NCI-H187 (cell line): Measurements from ENCODE around the gene CEP68.
"Not testable (repeated sequence)": the region's sequence is repeated elsewhere in the genome, so short reads cannot be mapped to it uniquely, and the experiment has no call there.

Experiments used
- DNase-seq, 2 experiments: peaks; one replicate each; lab custom pipeline; 2025; lab: John Stamatoyannopoulos, UW

The CEP68 gene, protein sequence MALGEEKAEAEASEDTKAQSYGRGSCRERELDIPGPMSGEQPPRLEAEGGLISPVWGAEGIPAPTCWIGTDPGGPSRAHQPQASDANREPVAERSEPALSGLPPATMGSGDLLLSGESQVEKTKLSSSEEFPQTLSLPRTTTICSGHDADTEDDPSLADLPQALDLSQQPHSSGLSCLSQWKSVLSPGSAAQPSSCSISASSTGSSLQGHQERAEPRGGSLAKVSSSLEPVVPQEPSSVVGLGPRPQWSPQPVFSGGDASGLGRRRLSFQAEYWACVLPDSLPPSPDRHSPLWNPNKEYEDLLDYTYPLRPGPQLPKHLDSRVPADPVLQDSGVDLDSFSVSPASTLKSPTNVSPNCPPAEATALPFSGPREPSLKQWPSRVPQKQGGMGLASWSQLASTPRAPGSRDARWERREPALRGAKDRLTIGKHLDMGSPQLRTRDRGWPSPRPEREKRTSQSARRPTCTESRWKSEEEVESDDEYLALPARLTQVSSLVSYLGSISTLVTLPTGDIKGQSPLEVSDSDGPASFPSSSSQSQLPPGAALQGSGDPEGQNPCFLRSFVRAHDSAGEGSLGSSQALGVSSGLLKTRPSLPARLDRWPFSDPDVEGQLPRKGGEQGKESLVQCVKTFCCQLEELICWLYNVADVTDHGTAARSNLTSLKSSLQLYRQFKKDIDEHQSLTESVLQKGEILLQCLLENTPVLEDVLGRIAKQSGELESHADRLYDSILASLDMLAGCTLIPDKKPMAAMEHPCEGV

DNA sequence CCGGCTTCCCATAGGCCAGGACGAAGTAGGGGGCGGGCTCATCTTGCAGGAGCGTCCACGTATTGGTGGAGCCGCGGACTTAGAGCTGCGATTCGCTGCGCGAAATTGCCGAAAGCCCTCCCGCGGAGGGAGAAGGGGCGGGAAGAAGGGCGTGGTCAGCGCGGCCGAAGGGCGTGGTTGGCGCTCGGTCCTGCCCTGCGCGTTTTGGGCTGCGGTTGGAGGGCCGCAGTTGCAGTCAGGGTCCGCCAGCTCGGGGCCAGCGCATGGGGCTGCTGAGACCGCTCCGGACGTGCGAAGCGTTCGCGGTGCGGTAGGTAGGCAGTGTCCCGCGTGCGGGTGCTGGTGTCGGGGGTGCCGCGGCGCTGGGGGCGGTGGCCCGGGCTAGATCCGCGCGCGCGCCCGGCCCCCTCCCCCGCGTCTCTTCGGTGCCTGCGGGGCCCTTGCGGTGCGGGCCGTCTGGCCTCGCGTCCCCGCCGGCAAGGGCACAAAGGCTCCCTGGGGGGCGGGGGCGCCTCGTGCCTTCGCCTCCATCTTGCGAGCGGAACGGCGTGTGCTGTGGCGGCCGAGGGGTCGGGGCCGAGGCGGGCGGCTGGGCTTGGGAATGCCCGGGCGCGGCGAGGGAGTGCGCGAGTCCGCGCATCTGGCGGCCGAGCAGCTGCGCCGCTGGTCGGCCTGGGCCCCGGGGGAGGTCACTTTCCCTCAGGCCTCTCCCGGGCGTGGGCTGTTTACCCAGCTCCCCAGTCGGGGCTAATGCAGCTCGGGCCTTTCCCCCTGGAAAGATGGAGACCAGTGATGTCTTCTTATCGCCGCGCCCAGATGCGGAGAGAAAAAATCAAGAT lies at the start of gene CEP68:
Gene CEP68 (plus strand): TSS at position 202 of the 839 bp plus-strand sequence. CDS start 13,029 bp downstream, outside the sequence.
- peak; percentile 99 for DNase-seq

DNA sequence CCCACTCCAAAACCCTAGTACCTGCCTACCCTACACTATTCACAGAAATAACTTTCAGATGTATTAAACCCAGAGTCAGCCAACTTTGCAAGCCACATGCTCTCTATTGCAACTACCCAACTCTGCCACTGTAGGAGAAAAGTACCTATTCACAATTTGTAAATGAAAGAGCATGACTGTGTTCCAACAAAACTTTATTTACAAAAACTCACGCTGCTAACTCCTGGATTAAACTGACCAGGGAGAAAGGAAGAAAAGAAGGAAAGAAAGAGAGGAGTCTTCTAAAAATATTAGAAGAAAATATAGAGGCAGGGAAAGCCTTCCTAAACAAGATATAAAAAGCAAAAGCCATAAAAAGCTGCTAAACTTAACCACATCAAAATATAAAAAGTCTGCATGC lies 42.4 kb upstream of the CEP68 start:
- DNase-seq, result no peak

DNA sequence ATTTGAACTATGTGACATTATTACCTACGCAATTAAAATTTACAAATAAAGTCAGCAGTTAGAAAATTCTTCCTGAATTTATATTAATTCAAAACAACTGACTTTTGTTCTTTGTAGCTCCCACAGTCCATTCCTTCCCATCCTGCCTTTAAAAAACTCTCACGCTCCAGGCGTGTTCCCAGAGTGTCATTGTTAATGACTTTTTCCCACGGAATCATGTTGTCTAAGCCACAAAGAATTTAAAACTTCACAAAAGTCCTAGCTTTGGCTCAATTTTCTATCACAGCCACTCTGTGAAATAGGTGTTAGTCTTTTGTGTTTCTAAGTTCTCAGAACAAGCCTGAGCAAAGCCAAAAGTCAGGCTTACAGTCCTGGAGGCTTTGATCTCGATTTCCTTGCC lies 40.5 kb upstream of the CEP68 start:
- DNase-seq, result no peak

DNA sequence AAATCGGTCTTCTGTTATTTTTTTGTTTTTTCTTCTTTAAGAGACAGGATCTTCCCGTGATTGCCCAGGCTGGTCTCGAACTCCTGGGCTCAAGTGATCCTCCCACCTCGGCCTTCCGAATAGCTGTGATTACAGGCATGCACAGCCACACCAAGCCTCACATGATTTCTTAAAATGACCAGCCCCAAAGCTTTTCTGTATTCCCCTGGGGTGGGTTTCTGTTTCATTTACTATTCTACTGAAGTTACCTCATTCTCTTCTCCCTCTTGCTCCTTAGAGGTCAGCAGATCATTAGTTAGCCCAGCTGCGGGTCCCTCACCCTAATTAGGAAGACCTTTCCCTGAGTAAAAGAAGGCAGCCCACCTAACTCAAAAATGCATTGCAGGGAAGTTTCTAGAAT lies 39.4 kb upstream of the CEP68 start:
- no peak for DNase-seq

DNA sequence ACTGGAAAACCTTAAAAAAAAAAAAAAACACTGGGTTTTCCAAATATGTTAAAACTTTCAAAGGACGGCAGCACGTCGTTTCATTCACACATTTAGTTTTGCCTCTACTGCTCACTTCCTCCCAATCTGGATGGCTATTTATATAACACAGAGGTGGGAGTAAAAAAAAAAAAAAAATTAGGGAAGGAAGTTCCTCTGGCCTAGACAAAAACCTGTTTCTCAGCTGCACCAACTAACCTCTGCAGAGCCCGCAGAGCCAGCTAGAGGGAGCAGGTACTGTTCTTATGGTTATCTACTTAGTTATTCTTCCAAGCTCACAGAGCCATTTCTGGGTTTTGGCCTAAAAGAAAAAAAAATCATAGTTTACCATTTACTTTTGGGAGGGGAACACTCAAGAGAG lies 38.9 kb upstream of the CEP68 start:
- DNase-seq, result no peak

DNA sequence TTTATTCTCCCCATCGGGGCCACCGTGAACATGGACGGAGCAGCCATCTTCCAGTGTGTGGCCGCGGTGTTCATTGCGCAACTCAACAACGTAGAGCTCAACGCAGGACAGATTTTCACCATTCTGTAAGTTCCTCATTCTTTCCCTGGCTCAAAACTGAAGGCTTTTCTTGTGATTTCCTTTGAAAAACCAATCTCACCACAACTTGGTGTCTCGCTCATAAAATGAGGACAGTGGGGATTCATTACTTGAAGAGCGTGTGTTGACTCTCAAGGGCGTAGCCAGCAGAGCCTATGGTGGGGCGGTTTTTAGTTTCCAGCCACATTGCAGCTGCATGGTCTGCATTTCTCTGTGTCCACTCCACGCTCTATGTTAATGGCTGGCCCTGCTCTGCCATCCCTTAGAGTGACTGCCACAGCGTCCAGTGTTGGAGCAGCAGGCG lies 38.1 kb upstream of the CEP68 start:
- DNase-seq, result no peak

DNA sequence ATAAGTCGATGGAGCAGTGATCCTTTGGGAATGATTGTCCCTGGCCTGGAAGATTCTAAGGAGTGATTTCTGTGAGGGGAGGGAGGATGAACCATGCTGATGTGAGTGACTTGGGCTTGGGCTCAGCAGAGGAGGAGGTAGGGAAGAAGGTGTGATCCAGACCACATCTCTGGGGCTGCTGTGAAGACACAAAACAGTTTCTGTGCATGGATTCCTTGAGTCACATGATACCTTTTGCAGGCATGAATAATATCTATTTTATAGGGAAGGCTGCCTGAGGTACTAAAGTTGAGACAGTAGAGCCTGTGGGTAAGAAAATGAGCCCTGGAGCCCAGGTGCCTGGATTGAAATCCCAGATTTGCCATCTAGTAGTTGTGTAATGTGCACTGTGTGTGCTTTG lies 37.2 kb upstream of the CEP68 start:
- DNase-seq, result no peak

DNA sequence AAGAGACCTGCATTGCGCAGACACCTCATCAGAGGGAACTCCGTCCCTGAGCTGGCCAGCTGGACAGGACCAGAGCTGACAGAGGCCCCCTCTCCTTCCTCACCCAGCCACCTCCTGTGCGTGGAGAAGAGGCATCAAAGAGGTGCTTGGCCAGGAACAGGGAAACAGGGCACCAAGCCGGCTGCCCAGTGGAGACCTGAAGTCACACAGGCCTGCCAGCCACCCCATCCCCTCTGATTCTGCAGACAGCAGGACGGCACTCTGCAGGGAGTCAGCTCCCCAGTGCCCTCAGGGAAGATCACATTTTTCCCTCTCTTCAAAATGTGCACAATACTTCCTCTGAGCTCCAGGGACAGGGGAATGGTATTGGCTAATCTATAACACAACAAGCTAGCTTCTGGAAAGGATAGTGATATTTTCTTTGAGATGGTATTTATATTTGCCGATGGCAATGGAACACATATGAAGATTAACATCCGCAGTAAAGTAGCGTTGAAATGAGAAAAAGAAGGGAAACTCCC lies 36.5 kb upstream of the CEP68 start:
- no peak for DNase-seq

DNA sequence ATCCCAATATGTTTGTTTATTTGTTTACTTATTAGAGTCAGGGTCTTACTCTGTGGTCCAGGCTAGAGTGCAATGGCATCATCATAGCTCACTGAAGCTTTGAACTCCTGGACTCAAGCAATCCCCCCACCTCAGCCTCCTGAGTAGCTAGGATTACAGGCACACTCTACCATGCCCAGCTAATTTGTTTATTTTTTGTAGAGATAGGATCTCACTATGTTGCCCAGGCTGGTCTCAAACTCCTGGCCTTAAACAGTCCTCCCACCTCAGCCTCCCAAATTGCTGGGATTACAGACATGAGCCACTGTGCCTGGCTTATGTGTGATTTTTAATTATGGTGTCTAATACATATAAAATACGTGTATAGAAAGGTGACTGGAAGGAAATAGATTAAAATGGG lies 36.0 kb upstream of the CEP68 start:
- DNase-seq, result not testable (repeated sequence)

DNA sequence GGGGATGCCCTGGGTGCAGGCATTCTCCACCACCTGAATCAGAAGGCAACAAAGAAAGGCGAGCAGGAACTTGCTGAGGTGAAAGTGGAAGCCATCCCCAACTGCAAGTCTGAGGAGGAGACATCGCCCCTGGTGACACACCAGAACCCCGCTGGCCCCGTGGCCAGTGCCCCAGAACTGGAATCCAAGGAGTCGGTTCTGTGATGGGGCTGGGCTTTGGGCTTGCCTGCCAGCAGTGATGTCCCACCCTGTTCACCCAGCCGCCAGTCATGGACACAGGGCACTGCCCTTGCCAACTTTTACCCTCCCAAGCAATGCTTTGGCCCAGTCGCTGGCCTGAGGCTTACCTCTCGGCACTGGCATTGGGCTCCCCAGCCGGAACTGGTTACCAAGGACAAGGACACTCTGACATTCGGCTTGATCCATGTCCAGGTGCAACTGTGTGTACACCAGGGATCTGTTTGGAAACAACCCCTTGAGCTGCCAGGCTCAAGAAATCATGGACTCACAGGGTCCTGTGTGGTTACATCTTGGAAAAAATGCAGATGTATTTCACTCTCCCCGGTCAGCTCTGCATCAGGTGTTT lies 35.2 kb upstream of the CEP68 start:
- DNase-seq, result no peak

DNA sequence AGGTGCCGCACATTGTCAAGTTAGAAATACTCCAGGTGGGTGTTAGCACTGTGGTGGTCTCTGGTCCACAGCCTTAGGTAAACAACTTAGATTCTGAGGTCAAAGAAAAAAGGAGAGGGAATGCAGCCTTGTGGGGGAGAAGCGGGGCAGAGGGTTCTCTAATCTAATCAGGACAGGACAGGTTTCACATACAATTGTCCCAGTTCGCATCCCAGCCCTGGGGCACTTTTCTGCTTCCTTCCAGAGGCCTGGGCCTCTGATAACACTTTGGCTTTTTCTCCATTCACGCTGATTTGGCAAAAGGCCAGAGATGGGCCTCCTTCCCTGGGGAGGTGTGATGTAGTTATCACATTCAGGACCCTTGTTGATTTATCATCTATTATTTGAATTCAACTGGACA lies 34.5 kb upstream of the CEP68 start:
- no peak for DNase-seq

DNA sequence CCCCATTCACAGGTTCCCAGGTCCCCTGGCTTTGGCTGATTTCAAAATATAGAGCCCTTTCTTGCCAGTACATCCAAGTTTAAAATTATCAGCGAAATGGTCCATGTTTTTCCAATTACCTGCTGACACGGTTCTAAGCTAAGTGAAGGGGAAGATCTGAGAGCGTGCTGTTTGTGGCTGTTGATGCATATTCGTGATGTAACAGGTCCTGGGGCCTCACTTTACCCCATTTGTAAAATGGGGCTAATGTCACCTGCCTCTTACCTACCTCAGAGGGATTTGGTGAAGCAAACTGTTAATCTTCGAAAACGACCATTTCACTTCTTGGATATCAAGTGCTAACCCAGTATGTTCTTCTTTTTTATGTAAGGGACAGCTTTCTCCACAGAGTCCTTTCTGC lies 34.0 kb upstream of the CEP68 start:
- DNase-seq, result no peak

DNA sequence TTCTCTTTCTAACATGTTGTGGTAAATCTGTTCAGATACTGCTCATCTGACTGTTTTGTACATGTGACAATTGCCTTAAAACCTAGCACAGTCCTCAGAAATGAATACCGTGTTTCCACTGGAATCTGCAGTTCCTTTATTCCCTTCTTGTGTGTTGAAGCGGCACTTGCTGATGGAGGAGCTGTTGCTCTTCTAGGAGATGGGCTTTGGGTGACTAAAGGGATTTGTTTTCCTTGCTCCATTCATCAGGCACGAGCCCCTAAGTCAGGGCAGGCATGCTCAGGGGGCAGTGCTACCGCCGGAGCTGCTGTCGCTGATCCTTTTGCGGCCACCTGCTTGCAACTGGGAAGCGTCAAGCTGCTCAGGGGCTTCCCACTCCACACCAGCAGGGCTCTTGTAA lies 32.5 kb upstream of the CEP68 start:
- DNase-seq, result no peak

DNA sequence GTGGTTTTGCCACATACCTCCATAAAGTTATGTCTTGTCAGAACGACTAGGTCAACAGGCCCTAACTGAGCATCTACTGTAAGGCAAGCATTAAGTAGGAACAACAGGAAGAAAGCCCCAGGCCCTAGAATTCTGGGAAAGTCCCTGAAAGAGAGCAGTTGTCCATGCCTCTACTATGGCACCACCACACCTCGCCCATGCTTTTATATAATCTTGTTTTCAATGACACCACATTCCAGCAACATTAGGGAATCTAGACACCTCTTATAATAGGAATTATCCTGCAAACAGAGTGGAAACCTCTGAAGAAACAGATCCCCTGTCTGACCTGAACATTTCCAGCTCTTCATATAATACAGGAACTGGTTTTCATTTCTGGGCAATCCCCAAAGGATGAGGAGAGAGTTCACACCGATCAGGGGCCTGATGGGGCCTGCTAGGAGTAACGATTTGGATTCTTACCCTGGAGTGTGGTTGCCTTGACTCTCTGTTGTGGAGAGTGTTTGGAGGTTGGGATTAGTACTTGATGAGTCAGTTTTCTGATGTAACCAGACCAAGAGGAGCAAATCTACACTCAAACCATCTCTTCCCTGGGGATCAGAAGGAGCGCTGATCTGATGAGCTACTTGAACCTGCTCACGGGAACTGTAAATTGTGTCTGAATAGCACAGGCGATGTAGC lies 31.9 kb upstream of the CEP68 start:
- DNase-seq, result no peak

DNA sequence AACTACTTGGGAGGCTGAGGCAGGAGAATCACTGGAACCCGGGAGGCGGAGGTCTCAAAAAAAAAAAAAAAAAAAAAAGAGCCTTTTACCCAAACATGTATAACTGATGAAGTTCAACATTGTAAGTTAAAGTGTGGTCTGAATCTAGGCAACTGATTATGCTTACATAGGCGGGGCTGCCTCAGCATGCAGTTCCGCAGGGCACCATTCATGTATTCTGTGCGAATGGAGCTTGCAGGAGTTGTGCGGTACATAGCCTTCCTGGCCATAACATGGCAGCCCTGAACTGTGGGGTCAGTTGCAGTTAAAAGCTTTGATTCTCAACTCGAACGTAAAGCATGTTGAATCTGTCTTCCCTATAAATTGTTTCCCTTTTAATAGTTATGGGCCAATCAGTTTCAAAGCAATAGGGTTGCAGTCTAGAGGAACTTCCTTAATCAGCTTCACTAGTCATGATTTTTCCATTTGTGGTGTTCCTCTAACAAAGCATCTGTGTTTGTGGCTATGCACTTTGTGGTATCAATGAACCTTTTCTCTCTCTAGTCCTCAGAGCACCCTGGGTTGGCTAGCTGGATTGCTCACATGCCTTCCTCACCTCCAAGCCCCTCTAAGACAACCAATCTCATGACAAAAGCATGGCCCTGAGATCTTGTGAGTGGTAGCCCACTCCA lies 30.6 kb upstream of the CEP68 start:
- DNase-seq, result no peak

DNA sequence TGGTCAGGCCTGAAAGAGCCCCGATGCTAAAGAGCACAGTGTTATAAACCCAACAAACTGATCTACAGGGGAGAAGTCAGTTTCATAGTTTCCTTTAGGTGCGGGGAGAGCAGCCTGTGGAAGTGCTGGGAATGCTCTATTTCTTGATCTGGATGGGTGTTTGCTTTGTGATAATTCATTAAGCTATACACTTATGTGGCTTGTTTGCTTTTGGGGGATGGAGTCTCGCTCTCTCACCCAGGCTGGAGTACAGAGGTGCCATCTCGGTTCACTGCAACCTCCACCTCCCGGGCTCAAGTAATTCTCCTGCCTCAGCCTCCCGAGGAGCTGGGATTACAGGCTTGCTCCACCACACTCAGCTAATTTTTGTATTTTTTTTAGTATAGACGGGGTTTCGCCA lies 30.1 kb upstream of the CEP68 start:
- no peak for DNase-seq

DNA sequence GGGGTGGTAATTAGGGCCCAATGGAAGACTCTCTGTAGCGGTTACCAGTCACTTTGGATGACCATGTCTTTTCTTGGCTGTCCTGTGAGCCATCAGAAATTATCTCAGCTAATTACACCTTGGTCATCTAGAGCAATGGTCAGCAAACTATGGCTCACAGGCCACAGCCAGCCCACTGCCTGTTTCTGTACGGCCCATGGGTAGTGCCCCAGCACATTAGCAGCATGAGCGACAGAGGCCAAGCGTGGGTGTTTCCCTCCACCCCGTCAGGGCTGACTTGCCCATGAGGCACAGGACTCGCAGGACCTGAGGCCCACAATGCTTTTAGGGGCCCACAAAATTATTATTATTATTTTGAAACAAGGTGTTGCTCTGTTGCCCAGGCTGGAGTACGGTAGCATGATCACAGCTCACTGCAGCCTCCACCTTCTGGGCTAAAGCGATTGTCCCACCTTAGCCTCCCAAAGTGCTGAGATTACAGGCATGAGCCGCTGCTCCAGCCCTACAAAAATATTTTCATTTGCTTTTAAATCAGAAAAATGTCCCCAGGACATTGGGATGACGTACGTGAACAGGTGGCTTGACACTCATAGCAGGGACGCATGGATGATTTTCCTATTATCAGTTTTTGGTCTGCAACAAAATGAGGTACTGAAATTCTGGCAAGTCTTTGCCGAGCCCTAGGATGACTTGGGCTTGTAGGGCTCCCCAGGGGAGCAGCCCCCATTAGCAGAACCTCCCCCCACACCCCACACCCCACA lies 29.3 kb upstream of the CEP68 start:
- no peak for DNase-seq

DNA sequence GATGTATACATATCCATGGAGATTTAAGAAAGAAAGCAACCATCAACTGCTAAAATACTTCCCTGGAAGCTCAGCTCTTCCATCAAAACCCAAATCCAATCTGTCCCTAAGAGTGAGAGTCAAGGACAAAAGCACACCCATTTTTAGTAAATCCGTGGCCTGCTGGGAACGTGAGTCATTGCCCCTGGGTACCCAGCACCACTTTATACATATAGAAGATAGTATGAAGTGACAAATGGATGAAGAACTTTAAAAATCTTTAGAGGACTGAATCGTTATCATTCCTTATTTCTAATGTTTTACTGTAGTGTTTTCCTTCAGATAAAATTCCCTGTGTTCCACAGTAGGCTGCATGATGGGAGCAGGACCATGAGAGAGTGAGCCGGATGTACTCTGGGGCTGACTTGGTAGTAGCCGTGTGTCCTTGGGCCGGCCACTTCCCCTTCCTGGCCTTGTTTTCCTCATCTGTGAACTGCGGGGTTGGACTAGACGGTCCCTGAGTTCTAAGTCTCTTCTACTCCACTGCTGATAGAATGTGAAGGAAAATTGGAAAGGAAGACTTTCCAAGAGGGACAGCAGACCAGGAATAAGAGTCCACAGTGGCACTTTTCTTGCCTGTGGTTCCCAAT lies 28.5 kb upstream of the CEP68 start:
- DNase-seq, result no peak
